ENCODE results near the gene NCAPD3. TPM values are rescaled to one million over a fixed set of nuclear protein-coding genes. Genes with fewer than 3 reads are reported as not detected.
"Not testable (repeated sequence)": the region's sequence is repeated elsewhere in the genome, so short reads cannot be mapped to it uniquely, and the experiment has no call there.

NCAPD3 gene
- total RNA-seq, 1 experiment from 2014 or later: 26.7 TPM

DNA sequence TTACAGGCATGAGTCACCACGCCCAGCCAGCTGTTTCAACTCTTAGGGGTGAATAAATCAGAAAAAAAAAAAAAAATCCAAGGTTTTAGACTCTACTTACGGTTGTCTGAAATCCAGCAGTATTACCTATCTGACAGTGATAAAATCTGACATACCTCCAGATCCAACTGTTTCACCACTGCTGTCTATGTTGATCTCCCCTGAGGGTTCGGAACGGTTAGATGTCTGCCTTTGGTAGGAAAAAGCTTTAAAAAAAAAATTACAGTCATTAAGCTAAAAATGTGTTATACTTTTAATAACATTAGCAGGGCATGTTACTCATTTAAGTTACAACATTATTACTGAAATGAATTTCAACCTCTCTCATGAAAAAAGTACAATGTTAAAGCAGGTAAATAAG, 21.1 kb downstream of the NCAPD3 start:
- no TSS peak for BruUV-seq (replicated peaks)
- Mint-ChIP-seq H3K36me3 (ENCODE audit: insufficient read depth, unreplicated experiment) (peaks cover 62% of the 10 kb centered on the region), H3K27me3 (ENCODE audit: insufficient read depth, unreplicated experiment) (no peaks in the 10 kb centered on the region), H3K4me1 (ENCODE audit: insufficient read depth, unreplicated experiment) (no peaks in the 10 kb centered on the region), H3K9me3 (ENCODE audit: unreplicated experiment) (no peaks in the 10 kb centered on the region), H3K4me3 (ENCODE audit: unreplicated experiment) (no peak overlapping the region), H3K27ac (ENCODE audit: low read depth, unreplicated experiment) (no peak overlapping the region)
- TF ChIP-seq, protein P1, sequence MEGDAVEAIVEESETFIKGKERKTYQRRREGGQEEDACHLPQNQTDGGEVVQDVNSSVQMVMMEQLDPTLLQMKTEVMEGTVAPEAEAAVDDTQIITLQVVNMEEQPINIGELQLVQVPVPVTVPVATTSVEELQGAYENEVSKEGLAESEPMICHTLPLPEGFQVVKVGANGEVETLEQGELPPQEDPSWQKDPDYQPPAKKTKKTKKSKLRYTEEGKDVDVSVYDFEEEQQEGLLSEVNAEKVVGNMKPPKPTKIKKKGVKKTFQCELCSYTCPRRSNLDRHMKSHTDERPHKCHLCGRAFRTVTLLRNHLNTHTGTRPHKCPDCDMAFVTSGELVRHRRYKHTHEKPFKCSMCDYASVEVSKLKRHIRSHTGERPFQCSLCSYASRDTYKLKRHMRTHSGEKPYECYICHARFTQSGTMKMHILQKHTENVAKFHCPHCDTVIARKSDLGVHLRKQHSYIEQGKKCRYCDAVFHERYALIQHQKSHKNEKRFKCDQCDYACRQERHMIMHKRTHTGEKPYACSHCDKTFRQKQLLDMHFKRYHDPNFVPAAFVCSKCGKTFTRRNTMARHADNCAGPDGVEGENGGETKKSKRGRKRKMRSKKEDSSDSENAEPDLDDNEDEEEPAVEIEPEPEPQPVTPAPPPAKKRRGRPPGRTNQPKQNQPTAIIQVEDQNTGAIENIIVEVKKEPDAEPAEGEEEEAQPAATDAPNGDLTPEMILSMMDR (IDR thresholded peaks at IDR 0.05; ENCODE audit: unreplicated experiment): no peak
- ChIA-PET POLR2A (no interaction called here), CTCF (no interaction called here)
- no peak for DNase-seq (ENCODE audit: unreplicated experiment)
- intact Hi-C loops (cut with micrococcal nuclease): no loop called here

DNA sequence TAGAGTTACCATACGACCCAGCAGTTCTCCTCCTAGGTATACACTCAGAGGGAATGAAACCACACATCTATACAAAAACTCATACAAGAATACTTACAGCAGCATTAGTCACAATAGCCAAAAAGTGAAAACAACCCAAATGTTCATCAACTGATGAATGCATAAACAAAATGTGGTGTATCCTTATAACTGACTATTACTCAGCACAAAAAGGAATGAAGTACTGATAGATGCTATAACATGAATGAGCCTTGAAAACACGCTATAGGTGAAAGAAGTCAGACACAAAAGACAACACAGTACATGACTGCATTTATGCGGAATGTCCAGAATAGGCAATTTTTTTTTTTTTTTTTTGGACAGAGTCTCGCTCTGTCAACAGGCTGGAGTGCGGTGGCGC, 23.1 kb downstream of the NCAPD3 start:
- BruUV-seq (replicated peaks): no TSS peak
- CTCF ChIA-PET: interaction anchor here (0.6 kb wide), 1 partner anchor 150 kb away, joined by 5 read pairs; no protein-coding TSS in a partner anchor
- TF ChIP-seq, protein P1 (IDR thresholded peaks at IDR 0.05; ENCODE audit: unreplicated experiment): no peak
- H3K4me1 Mint-ChIP-seq (ENCODE audit: insufficient read depth, unreplicated experiment): no peaks in the 10 kb centered on the region
- POLR2A ChIA-PET: interaction anchor here (1.3 kb wide), 1 partner anchor 9 kb away, joined by 4 read pairs; no protein-coding TSS in a partner anchor
- intact Hi-C loops (cut with micrococcal nuclease): no loop called here
- no peak overlapping the region for H3K27ac Mint-ChIP-seq (ENCODE audit: low read depth, unreplicated experiment)
- H3K36me3 Mint-ChIP-seq (ENCODE audit: insufficient read depth, unreplicated experiment): peaks cover 64% of the 10 kb centered on the region
- H3K27me3 Mint-ChIP-seq (ENCODE audit: insufficient read depth, unreplicated experiment): no peaks in the 10 kb centered on the region
- H3K9me3 Mint-ChIP-seq (ENCODE audit: unreplicated experiment): no peaks in the 10 kb centered on the region
- no peak for DNase-seq (ENCODE audit: unreplicated experiment)
- no peak overlapping the region for H3K4me3 Mint-ChIP-seq (ENCODE audit: unreplicated experiment)

DNA sequence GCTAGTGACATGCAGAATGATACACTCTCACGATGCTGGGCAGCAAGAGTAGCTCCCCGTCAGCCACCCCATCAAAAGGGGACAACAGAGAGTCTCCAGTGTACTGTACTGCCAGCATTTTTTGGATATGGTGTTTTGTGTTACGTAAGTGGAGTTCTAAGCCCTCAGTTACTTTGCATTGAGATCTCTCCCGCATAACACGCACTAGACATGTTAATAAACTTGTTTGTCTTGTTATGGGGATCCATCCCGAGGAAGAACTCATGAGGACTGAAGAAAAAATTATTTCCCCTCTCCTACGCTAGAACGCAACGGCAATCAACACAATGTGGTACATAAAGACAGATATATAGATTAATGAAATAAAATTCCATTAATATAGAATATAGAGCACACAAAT, 24.2 kb downstream of the NCAPD3 start:
- BruUV-seq (replicated peaks): no TSS peak
- POLR2A ChIA-PET: interaction anchor here (1.3 kb wide), 1 partner anchor 10 kb away, joined by 4 read pairs; no protein-coding TSS in a partner anchor
- TF ChIP-seq, protein P1 (IDR thresholded peaks at IDR 0.05; ENCODE audit: unreplicated experiment): no peak
- DNase-seq (ENCODE audit: unreplicated experiment): no peak
- H3K4me1 Mint-ChIP-seq (ENCODE audit: insufficient read depth, unreplicated experiment): no peaks in the 10 kb centered on the region
- no peak overlapping the region for H3K4me3 Mint-ChIP-seq (ENCODE audit: unreplicated experiment)
- no peaks in the 10 kb centered on the region for H3K27me3 Mint-ChIP-seq (ENCODE audit: insufficient read depth, unreplicated experiment)
- CTCF ChIA-PET: interaction anchor here (0.7 to 2.2 kb wide), 5 partner anchors 8 to 149 kb away, joined by 3 to 8 read pairs (median 5); no protein-coding TSS in a partner anchor
- H3K27ac Mint-ChIP-seq (ENCODE audit: low read depth, unreplicated experiment): peak overlapping the region; percentile 46
- H3K9me3 Mint-ChIP-seq (ENCODE audit: unreplicated experiment): no peaks in the 10 kb centered on the region
- H3K36me3 Mint-ChIP-seq (ENCODE audit: insufficient read depth, unreplicated experiment): peaks cover 59% of the 10 kb centered on the region
- intact Hi-C loops (cut with micrococcal nuclease): no loop called here

DNA sequence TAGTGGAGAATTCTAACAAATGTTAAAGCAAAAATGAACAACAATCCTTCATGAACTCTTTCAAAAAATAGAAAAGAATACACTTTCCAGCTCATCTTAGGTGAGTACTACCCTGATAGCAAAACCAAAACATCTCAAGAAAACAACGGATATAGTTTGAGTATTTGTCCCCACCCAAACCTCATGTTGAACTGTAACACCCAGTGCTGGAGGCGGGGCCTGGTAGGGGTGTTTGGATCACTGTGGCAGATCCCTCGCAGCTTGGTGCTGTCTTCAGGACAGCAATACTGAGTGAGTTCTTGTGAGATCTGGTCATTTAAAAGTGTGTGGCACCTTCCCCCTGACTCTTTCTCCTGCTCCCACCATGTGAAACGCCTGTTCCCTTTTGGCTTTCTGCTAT, 27.0 kb downstream of the NCAPD3 start:
- H3K27me3 Mint-ChIP-seq (ENCODE audit: insufficient read depth, unreplicated experiment): no peaks in the 10 kb centered on the region
- peaks cover 57% of the 10 kb centered on the region for H3K36me3 Mint-ChIP-seq (ENCODE audit: insufficient read depth, unreplicated experiment)
- ChIA-PET CTCF (interaction anchor here (1.7 to 2.0 kb wide), 2 partner anchors 11 to 65 kb away, joined by 6 to 12 read pairs; no protein-coding TSS in a partner anchor), POLR2A (no interaction called here)
- H3K27ac Mint-ChIP-seq (ENCODE audit: low read depth, unreplicated experiment): no peak overlapping the region
- no peak overlapping the region for H3K4me3 Mint-ChIP-seq (ENCODE audit: unreplicated experiment)
- DNase-seq (ENCODE audit: unreplicated experiment): no peak
- BruUV-seq (replicated peaks): no TSS peak
- H3K4me1 Mint-ChIP-seq (ENCODE audit: insufficient read depth, unreplicated experiment): no peaks in the 10 kb centered on the region
- H3K9me3 Mint-ChIP-seq (ENCODE audit: unreplicated experiment): no peaks in the 10 kb centered on the region
- TF ChIP-seq, protein P1 (IDR thresholded peaks at IDR 0.05; ENCODE audit: unreplicated experiment): no peak
- intact Hi-C loops (cut with micrococcal nuclease): no loop called here

DNA sequence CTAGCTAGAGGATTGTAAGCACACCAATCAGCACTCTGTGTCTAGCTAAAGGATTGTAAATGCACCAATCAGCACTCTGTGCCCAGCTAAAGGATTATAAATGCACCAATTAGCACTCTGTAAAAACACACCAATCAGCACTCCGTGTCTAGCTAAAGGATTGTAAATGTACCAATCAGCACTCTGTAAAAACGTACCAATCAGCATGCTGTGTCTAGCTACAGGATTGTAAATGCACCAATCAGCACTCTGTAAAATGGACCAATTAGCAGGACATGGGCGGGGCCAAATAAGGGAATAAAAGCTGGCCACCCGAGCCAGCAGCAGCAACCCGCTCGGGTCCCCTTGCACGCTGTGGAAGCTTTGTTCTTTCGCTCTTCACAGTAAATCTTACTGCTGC, 35.7 kb downstream of the NCAPD3 start:
- H3K27me3 Mint-ChIP-seq (ENCODE audit: insufficient read depth, unreplicated experiment); H3K4me3 Mint-ChIP-seq (ENCODE audit: unreplicated experiment); H3K9me3 Mint-ChIP-seq (ENCODE audit: unreplicated experiment); intact Hi-C loops (cut with micrococcal nuclease); H3K27ac Mint-ChIP-seq (ENCODE audit: low read depth, unreplicated experiment); DNase-seq (ENCODE audit: unreplicated experiment); POLR2A ChIA-PET; BruUV-seq (replicated peaks); H3K4me1 Mint-ChIP-seq (ENCODE audit: insufficient read depth, unreplicated experiment): not testable (repeated sequence)
- peaks cover 57% of the 10 kb centered on the region for H3K36me3 Mint-ChIP-seq (ENCODE audit: insufficient read depth, unreplicated experiment)
- CTCF ChIA-PET: interaction anchor here (0.7 to 1.6 kb wide), 5 partner anchors 12 to 138 kb away, joined by 3 to 5 read pairs (median 4); no protein-coding TSS in a partner anchor
